ENCODE results near the gene CBFA2T3. TPM values are rescaled to one million over a fixed set of nuclear protein-coding genes. Genes with fewer than 3 reads are reported as not detected.

Gene CBFA2T3
- total RNA-seq, 1 experiment from 2014 or later = 2.9 TPM

GRCh38 chr16:88971371-88972097, 5.5 kb downstream of the CBFA2T3 start:
- Histone ChIP-seq H3K4ac (ENCODE audit: low read depth, low read length) (no peak overlapping the region), H3K9ac (ENCODE audit: extremely low read depth, insufficient read length, low read length) (no peak overlapping the region), H3K27me3 (ENCODE audit: insufficient read depth, low read length) (no peaks in the 10 kb centered on the region), H4K91ac (ENCODE audit: insufficient read length, low read depth, low read length) (no peak overlapping the region), H3K4me2 (ENCODE audit: insufficient read depth, insufficient read length, low read length) (no peak overlapping the region), H4K20me1 (ENCODE audit: control insufficient read depth, insufficient read depth, insufficient read length) (no peaks in the 10 kb centered on the region), H3T11ph (ENCODE audit: low read length) (no peak overlapping the region), H3K14ac (ENCODE audit: insufficient read depth, low read length) (no peak overlapping the region), H4K5ac (ENCODE audit: insufficient read length, low read depth, low read length) (no peak overlapping the region), H3K4me1 (ENCODE audit: insufficient read depth, low read length) (no peaks in the 10 kb centered on the region), H3K79me2 (ENCODE audit: insufficient read depth, low read length) (no peaks in the 10 kb centered on the region), H3K23ac (ENCODE audit: insufficient read length, low read depth, low read length) (no peak overlapping the region), H2BK12ac (ENCODE audit: insufficient read length, low read depth, low read length) (no peak overlapping the region), H3K18ac (ENCODE audit: insufficient read length, low read depth, low read length) (no peak overlapping the region), H2BK120ac (ENCODE audit: low read depth, low read length, poor library complexity, severe bottlenecking) (no peak overlapping the region), H4K8ac (replicated peaks; ENCODE audit: insufficient read length, low read depth, low read length) (no peak overlapping the region), H3K56ac (ENCODE audit: insufficient read length, low read depth, low read length) (no peak overlapping the region), H3K9me3 (ENCODE audit: control insufficient read depth, low read depth, low read length) (no peaks in the 10 kb centered on the region), H2BK5ac (ENCODE audit: insufficient read length, low read length) (no peak overlapping the region), H2AK5ac (ENCODE audit: insufficient read length, low read length) (no peak overlapping the region), H2BK20ac (ENCODE audit: low read depth, low read length, poor library complexity, severe bottlenecking) (no peak overlapping the region), H3K27ac (ENCODE audit: insufficient read length, low read depth, low read length) (no peak overlapping the region), H3K23me2 (ENCODE audit: insufficient read length, low read depth, low read length, poor library complexity, severe bottlenecking) (no peaks in the 10 kb centered on the region), H2BK15ac (ENCODE audit: low read depth, low read length) (no peak overlapping the region), H2AFZ (ENCODE audit: low read length) (no peak overlapping the region), H3K79me1 (ENCODE audit: insufficient read depth, low read depth, low read length, poor library complexity, severe bottlenecking) (no peaks in the 10 kb centered on the region)
- H3K4me1 Mint-ChIP-seq = peaks cover 0 to 6% of the 10 kb centered on the region in 2 experiments; a peak in 1 of 4 replicates
- no peak overlapping the region for H3K4me3 Mint-ChIP-seq
- H3K27me3 Mint-ChIP-seq (ENCODE audit: low read depth) = no peaks in the 10 kb centered on the region
- TF ChIP-seq, protein P1, sequence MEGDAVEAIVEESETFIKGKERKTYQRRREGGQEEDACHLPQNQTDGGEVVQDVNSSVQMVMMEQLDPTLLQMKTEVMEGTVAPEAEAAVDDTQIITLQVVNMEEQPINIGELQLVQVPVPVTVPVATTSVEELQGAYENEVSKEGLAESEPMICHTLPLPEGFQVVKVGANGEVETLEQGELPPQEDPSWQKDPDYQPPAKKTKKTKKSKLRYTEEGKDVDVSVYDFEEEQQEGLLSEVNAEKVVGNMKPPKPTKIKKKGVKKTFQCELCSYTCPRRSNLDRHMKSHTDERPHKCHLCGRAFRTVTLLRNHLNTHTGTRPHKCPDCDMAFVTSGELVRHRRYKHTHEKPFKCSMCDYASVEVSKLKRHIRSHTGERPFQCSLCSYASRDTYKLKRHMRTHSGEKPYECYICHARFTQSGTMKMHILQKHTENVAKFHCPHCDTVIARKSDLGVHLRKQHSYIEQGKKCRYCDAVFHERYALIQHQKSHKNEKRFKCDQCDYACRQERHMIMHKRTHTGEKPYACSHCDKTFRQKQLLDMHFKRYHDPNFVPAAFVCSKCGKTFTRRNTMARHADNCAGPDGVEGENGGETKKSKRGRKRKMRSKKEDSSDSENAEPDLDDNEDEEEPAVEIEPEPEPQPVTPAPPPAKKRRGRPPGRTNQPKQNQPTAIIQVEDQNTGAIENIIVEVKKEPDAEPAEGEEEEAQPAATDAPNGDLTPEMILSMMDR (conservative IDR thresholded peaks at IDR 0.05) = no peak
- peak overlapping the region in 1 of 3 experiments; percentile 65; a peak in 1 of 7 replicates for H3K27ac Mint-ChIP-seq
- no peak for DNase-seq
- H3K9me3 Mint-ChIP-seq = no peaks in the 10 kb centered on the region
- WGBS (ENCODE audit: extremely low coverage, insufficient read length, low lambda C conversion rate) = no CpG with 5 or more reads among the region's 29 CpGs
- no peaks in the 10 kb centered on the region for H3K36me3 Mint-ChIP-seq (ENCODE audit: insufficient read depth in 1 of 3, low read depth in 3 of 3)

Measured in H9 (cell line).